ENCODE measurements around the gene RPL36. TPM values are rescaled to one million over a fixed set of nuclear protein-coding genes. Genes with fewer than 3 reads are reported as not detected.
A peak's percentile ranks its signal among the peaks of the same experiment; 100 is the strongest.
"Not testable (repeated sequence)": the region's sequence is repeated elsewhere in the genome, so short reads cannot be mapped to it uniquely, and the experiment has no call there.

RPL36 gene
- total and polyA plus RNA-seq, 9 of the 15 experiments (the other 6 are each of a cell fraction or from before 2014, with no cell fraction given): 350 to 3,412 (median 1,507) TPM

DNA sequence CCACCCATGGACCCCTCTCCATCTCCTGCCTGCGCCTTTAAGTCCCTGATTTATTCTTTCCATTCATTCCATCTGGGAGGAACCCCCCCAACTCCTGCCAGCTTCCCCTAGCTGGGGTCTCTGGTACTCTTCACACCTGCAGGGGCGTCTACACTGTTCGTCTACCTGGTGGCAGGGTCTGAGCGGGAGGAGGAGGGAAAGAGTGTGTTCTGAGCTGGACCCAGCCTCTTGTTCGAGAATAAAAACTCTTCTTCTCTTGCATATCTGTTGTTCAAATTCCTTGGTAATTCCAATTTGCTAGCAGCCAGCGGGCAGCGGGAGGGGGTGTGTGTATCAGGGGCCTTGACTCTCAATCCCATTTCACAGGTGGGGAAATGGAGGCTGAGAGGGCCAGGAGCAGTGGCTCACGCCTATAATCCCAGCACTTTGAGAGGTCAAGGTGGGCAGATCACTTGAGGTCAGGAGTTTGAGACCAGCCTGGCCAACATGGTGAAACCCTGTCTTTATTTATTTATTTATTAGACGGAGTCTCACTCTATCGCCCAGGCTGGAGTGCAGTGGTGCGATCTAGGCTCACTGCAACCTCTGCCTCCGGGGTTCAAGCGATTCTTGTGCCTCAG, 1.7 kb upstream of the RPL36 start:
- Histone ChIP-seq H3K79me2 (ENCODE audit: control insufficient read depth, insufficient read depth, low read length) (peaks cover 34% of the 10 kb centered on the region), H3K4me1 (replicated peaks in 1 of 2; ENCODE audit: control insufficient read depth in 2 of 2, insufficient read depth in 2 of 2, low read length in 2 of 2) (peaks cover 20 to 59% of the 10 kb centered on the region in 2 experiments), H4K20me1 (replicated peaks; ENCODE audit: control insufficient read depth, insufficient read depth, low read length) (peaks cover 31% of the 10 kb centered on the region), H3K9me1 (ENCODE audit: control insufficient read depth, insufficient read depth, low read length) (peaks cover 15% of the 10 kb centered on the region), H3K36me3 (ENCODE audit: control insufficient read depth, insufficient read depth, low read length) (peaks cover 31% of the 10 kb centered on the region)
- intact Hi-C loops (cut with micrococcal nuclease): loop anchor here (10.0 kb wide), 1 partner anchor 64 kb away; the partner anchor contains the start of genes SAFB and SAFB2
- BruUV-seq (replicated peaks); FAIRE-seq; H3K27me3 ChIP-seq (ENCODE audit: control insufficient read depth in 2 of 2, insufficient read depth in 2 of 2, low read length in 2 of 2); ATAC-seq; in situ Hi-C loops (cut with MboI); DNase-seq (ENCODE audit: extremely low read depth in 1 of 4, low spot score in 3 of 4); H3K9ac ChIP-seq (ENCODE audit: insufficient read depth in 1 of 2, low read depth in 2 of 2, low read length in 2 of 2); H2AFZ ChIP-seq (ENCODE audit: low read depth, low read length); H3K4me3 ChIP-seq; H3K27ac ChIP-seq (ENCODE audit: extremely low read depth, low read depth, low read length); H3K9me3 ChIP-seq (replicated peaks; ENCODE audit: control insufficient read depth, insufficient read depth, low read depth, low read length); H3K4me2 ChIP-seq (ENCODE audit: insufficient read depth, low read length); CTCF ChIA-PET (ENCODE audit: low intra/inter-chr PET ratio): not testable (repeated sequence)
- POLR2A ChIA-PET: interaction anchor here (0.5 to 3.0 kb wide), 4 partner anchors 66 to 294 kb away, joined by 3 to 16 read pairs (median 4); partner anchors contain the start of genes DUS3L, SAFB and SAFB2
- 89% methylated on average over 13 of the region's 13 CpGs for WGBS (ENCODE audit: insufficient coverage, low coverage, missing lambda C conversion rate)

DNA sequence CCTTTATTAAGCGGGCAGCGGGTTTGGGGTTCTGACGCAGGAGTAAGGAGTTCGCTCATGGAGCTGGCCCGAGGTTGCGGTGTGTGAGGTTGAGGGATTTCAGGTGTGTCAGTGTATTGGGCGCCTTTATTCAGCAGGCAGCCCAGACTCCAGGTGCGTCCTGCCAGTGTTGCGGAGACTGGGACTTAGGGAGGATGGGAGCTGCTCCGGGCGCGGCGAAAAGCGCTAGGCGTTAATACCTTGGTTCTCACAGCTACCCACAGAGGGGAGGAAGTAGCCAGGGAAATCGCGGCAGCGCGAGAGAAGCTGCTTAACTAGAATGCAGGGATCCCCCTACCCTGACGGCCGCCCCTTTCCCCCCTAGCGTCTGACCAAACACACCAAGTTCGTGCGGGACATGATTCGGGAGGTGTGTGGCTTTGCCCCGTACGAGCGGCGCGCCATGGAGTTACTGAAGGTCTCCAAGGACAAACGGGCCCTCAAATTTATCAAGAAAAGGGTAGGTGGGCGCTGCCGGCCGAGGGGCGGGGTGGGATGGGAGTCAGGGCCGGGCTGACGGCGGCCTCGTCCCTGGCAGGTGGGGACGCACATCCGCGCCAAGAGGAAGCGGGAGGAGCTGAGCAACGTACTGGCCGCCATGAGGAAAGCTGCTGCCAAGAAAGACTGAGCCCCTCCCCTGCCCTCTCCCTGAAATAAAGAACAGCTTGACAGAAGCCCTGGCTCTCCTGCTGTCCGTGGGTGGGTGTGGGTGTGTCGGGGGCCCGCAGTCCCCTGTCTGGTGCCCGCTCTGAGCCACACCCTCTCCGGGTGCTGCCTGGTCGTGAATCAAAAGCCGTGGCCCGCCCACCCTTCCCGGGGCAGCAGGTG, 1.1 kb downstream of the RPL36 start:
- FAIRE-seq (peak; percentile 11), ATAC-seq (peak; percentile 8), DNase-seq (ENCODE audit: extremely low read depth in 1 of 4, low spot score in 3 of 4) (peak; percentile 62 to 68 (median 64))
- Histone ChIP-seq H3K79me2 (ENCODE audit: control insufficient read depth, insufficient read depth, low read length) (peaks cover 60% of the 10 kb centered on the region), H3K9ac (ENCODE audit: insufficient read depth in 1 of 2, low read depth in 2 of 2, low read length in 2 of 2) (peak overlapping the region; percentile 94 to 98), H3K4me3 (peak overlapping the region; percentile 100), H3K36me3 (ENCODE audit: control insufficient read depth, insufficient read depth, low read length) (peaks cover 59% of the 10 kb centered on the region), H3K27me3 (ENCODE audit: control insufficient read depth in 2 of 2, insufficient read depth in 2 of 2, low read length in 2 of 2) (no peaks in the 10 kb centered on the region), H3K9me1 (ENCODE audit: control insufficient read depth, insufficient read depth, low read length) (peaks cover 17% of the 10 kb centered on the region), H3K4me1 (replicated peaks in 1 of 2; ENCODE audit: control insufficient read depth in 2 of 2, insufficient read depth in 2 of 2, low read length in 2 of 2) (peaks cover 17 to 75% of the 10 kb centered on the region in 2 experiments), H3K4me2 (ENCODE audit: insufficient read depth, low read length) (peak overlapping the region; percentile 93), H3K27ac (ENCODE audit: extremely low read depth, low read depth, low read length) (peak overlapping the region; percentile 96), H3K9me3 (replicated peaks; ENCODE audit: control insufficient read depth, insufficient read depth, low read depth, low read length) (no peaks in the 10 kb centered on the region), H2AFZ (ENCODE audit: low read depth, low read length) (no peak overlapping the region), H4K20me1 (replicated peaks; ENCODE audit: control insufficient read depth, insufficient read depth, low read length) (peaks cover 48% of the 10 kb centered on the region)
- in situ Hi-C loops (cut with MboI) (no loop called here), intact Hi-C loops (cut with micrococcal nuclease) (loop anchor here (2.0 kb wide), 1 partner anchor 100 kb away; the partner anchor contains the start of gene DUS3L)
- ChIA-PET POLR2A (interaction anchor here (0.5 to 3.0 kb wide), 18 partner anchors 9 to 900 kb away, joined by 3 to 31 read pairs (median 6); partner anchors contain the start of genes CATSPERD, DUS3L, LONP1 and MICOS13), CTCF (ENCODE audit: low intra/inter-chr PET ratio) (interaction anchor here (0.6 to 0.9 kb wide), 2 partner anchors 29 to 76 kb away, joined by 3 to 4 read pairs; partner anchors contain the start of genes CATSPERD and LONP1)
- TSS peak; percentile 87 for BruUV-seq (replicated peaks)
- WGBS (ENCODE audit: insufficient coverage, low coverage, missing lambda C conversion rate): under 1% methylated on average over 51 of the region's 54 CpGs
- TF ChIP-seq DNMT1 (IDR thresholded peaks at IDR 0.05) (no peak), POLR2G (IDR thresholded peaks at IDR 0.05; ENCODE audit: low read depth, low read length) (peak; percentile 77), RBM22 (IDR thresholded peaks at IDR 0.05; ENCODE audit: low read depth, low read length, poor library complexity, severe bottlenecking) (peak; percentile 92), ZNF778 (CRISPR knock-in tag; IDR thresholded peaks at IDR 0.05) (no peak), HMG20B (CRISPR knock-in tag; IDR thresholded peaks at IDR 0.05) (no peak)
- TF ChIP-seq, protein P1, sequence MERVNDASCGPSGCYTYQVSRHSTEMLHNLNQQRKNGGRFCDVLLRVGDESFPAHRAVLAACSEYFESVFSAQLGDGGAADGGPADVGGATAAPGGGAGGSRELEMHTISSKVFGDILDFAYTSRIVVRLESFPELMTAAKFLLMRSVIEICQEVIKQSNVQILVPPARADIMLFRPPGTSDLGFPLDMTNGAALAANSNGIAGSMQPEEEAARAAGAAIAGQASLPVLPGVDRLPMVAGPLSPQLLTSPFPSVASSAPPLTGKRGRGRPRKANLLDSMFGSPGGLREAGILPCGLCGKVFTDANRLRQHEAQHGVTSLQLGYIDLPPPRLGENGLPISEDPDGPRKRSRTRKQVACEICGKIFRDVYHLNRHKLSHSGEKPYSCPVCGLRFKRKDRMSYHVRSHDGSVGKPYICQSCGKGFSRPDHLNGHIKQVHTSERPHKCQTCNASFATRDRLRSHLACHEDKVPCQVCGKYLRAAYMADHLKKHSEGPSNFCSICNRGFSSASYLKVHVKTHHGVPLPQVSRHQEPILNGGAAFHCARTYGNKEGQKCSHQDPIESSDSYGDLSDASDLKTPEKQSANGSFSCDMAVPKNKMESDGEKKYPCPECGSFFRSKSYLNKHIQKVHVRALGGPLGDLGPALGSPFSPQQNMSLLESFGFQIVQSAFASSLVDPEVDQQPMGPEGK (CRISPR knock-in tag; IDR thresholded peaks at IDR 0.05; ENCODE audit: borderline replicate concordance): peak; percentile 71; the same call in 1 of the 2 replicates
- TF ChIP-seq, protein P2, sequence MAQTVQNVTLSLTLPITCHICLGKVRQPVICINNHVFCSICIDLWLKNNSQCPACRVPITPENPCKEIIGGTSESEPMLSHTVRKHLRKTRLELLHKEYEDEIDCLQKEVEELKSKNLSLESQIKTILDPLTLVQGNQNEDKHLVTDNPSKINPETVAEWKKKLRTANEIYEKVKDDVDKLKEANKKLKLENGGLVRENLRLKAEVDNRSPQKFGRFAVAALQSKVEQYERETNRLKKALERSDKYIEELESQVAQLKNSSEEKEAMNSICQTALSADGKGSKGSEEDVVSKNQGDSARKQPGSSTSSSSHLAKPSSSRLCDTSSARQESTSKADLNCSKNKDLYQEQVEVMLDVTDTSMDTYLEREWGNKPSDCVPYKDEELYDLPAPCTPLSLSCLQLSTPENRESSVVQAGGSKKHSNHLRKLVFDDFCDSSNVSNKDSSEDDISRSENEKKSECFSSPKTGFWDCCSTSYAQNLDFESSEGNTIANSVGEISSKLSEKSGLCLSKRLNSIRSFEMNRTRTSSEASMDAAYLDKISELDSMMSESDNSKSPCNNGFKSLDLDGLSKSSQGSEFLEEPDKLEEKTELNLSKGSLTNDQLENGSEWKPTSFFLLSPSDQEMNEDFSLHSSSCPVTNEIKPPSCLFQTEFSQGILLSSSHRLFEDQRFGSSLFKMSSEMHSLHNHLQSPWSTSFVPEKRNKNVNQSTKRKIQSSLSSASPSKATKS (CRISPR knock-in tag; IDR thresholded peaks at IDR 0.05): no peak; the same call in 1 of the 2 replicates

Data from K562 (cell line).